GM21786 (cell line): Measurements from ENCODE around the gene GRPR.
"Not testable (repeated sequence)": the region's sequence is repeated elsewhere in the genome, so short reads cannot be mapped to it uniquely, and the experiment has no call there.

ENCODE experiments used
- ATAC-seq: cut with Tn5 transposase; IDR thresholded peaks from one replicate; pipeline ENCODE4 v1.9.1; 2021; ENCODE audit not compliant: unreplicated experiment

GRPR gene

DNA sequence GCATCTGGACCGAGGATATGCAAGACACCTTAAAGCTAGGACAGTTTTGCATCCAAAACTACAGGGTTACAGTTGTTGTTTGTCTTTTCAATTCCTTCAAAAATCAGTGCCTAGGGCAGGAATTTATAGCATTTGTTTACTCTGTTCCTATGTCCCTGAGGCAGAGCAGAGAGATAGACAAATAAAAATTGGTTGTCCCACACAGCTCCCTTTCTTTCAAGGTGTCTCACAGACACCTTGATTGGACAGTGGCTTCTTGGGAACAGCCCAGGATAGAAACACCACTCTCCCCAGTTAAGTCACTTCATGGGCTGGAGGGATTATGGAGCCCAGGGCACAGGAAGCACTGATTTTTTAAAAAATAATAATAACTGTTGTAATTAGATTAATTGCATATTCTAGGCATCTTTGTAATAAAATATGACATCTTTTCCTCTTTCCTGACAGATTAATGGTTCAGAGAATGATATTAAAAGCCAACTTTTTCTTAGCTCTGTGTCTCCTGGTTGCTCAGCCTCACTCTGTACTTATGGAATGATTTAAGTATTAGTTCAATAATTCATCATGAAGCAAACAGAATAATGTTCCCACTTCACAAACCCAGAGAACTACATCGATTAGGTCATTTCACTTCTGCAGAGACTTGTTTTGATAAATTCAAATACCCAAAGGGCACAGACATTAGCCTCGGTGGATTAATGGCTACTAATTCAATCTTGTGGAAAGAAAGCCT is 52.1 kb downstream of the GRPR start:
- no peak for ATAC-seq

DNA sequence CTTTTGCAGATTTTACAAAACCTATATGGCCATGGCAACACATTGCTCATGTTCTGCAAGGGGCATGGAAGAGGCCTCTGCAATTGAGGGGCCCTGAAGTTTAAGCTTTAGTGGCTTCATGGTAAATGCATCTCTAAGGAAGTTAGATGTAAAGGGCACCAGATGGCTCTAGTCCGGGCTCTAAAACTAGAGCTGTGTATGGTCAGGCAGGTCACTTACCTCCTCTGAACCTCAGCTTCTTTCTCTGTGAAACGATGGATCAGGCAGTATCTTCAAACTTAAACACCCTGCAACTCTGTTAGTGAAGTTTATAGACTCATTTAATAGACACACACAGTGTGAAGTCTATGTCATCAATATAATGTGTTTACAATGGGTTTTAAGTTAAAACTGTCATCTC is 53.9 kb downstream of the GRPR start:
- no peak for ATAC-seq

DNA sequence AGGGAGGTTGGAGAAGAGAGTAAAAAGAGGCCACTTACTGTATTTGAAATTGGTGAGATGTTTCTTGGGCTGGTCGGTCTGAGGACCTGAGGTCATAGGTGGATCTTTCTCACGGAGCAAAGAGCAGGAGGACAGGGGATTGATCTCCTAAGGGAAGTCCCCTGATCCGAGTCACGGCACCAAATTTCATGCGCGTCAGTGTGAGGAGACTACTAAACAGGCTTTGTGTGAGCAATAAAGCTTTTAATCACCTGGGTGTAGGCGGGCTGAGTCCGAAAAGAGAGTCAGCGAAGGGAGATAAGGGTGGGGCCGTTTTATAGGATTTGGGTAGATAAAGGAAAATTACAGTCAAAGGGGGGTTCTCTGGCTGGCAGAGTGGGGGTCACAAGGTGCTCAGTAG is 60.5 kb downstream of the GRPR start:
- not testable (repeated sequence) for ATAC-seq

DNA sequence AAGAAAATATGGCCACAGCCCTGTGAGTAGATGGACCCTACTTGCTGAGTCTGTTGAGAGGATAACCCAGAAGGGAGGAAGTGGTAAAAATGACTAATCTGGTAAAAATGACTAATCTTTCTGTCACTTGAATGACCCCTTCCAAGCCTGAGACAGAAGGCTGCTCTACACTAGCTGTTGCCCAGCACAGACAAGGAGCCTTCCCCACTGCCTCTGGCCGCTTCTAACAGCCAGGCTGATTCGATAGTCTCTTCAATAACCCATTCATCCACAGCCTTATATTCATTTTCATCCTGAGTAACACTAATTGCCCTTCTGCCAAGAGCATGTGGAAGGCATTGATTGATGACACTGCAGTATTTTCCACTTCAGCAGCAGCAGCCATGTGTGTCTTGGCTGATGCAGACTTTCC is 62.4 kb downstream of the GRPR start:
- ATAC-seq, result peak; percentile 100

- ATAC-seq, result no peak
Measured at GRCh38 chrX:16186380-16187007, 63.1 kb downstream of the GRPR start.

DNA sequence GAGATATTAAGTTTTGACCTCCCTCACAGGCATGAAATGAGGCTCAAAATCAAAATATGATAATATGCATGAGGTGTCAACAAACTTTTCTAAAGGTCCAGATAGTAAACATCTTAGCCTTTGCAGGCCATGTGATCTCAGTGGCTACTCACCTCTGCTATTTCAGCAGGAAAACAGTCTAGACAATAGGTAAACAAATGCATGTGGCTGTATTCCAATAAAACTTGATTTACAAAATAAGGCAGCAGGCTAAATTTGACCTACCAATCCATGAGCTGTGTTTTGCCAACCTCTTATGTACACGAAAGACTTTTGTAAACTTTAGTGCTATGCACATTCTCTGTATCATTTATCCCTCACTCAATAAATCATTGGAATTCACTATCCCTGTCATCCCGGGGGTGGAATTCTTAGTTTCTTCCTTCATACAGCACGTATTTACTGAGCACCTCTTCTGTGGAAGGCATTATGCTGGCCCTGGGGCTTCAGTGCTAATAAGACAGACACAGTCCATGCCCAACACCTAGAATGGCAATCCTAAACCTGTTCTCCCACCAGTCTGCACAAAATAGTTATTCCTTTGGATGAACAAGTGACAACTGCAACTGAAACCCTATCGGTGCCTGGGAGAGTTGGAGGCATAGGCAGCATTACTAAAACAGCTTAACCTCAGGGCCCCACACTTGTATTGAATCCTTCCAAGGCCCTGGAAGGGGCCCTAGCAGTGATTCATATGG is 63.8 kb downstream of the GRPR start:
- no peak for ATAC-seq

DNA sequence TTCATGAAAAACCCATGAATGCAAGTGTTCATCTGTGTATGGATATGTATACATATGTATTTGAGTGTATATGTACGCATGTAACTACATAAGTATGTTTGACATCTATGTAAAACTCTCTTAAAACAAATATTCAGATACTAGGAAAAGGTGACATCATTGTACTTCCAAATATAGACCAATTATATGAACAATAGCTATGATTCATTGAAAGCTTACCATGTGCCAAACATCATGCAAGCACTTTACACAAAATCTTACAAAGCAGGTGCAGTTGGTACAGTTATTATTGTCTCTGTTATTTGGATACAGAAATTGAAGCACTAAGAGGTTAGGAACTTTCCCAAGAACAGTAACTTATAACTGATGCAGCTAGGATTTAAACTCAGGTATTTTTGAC is 65.3 kb downstream of the GRPR start:
- ATAC-seq, result no peak

GRCh38 chrX:16191605-16192004 is 68.2 kb downstream of the GRPR start:
- no peak for ATAC-seq

DNA sequence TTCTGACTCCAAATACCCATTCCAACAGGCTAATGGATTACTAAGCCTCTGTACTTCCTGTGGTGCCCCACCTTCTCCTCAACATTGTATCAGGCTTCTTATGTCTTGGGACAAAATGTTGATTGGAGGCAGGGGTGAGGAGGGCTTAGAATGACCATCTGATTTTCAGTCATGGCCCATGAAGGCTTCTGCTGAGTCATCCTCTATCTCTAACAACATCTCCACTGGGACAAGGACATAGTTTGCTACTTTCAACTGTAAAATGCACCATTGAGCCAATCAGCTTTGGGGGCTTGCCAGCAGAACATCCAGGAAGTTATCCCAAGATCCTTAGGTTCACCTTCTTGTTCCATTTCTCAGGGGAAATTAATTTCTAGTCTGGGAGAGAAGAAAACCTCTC is 73.5 kb downstream of the GRPR start:
- no peak for ATAC-seq

GRCh38 chrX:16199343-16199742 is 76.0 kb downstream of the GRPR start:
- ATAC-seq, result no peak

DNA sequence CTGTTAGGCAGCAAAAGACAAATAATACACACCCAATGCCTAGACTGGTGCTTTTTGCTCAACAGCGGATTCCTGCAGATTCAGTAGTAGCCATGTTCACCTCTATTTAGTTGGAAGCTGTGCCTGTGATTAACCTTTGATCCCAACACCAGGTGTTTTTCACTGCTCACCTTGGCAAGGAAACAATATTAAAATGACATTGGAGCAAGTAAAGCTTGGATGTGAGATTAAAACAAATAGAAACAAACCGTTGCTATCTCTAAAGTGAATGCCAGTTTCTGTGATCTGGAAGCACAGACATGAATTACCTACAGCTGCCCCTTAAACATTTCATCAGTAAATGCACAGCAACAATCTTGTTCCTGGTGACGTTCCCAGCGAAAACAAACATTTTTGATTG is 79.6 kb downstream of the GRPR start:
- ATAC-seq, result no peak
